GM12878 (cell line): ENCODE data around the gene SMIM38. TPM values are rescaled to one million over a fixed set of nuclear protein-coding genes. Genes with fewer than 3 reads are reported as not detected.

Source experiments
- ATAC-seq: fragments of 200-7000 bp; cut with Tn5 transposase; 3 replicates; pipeline ENCODE4 v1.9.1; 2020; ENCODE audit warnings: mild to moderate bottlenecking, moderate library complexity
- BruUV-seq: library from RNA; stranded (reverse); fragments of 400-500 nt; replicated peaks from 2 replicates; lab custom pipeline; 2021; lab: Mats Ljungman, UMichigan
- CTCF ChIA-PET: fragments of 300-600 bp; sonication (Branson Sonifier 250); formaldehyde crosslinking; extraction: SDS; loops from one replicate; lab custom pipeline; 2021; ENCODE audit warnings: inconsistent platforms; lab: Yijun Ruan, JAX
- POLR2A ChIA-PET: fragments of 350-600 bp; formaldehyde crosslinking; extraction: SDS; loops from one replicate; lab custom pipeline; 2021; ENCODE audit warnings: inconsistent platforms; lab: Charles Lee
- RAD21 ChIA-PET: fragments of 300-600 bp; sonication (Branson Sonifier 250); formaldehyde crosslinking; loops from one replicate; lab custom pipeline; 2023; ENCODE audit warnings: antibody characterized with exemption; ENCODE audit not compliant: unreplicated experiment; lab: Charles Lee
- SMC1A ChIA-PET: fragments of 300-600 bp; sonication (Branson Sonifier 250); formaldehyde crosslinking; loops from one replicate; lab custom pipeline; 2023; ENCODE audit not compliant: unreplicated experiment, uncharacterized antibody; lab: Charles Lee
- DNase-seq: peaks from one replicate; pipeline ENCODE4 v3.0.0-alpha.2; 2011; ENCODE audit warnings: low read depth, low spot score
- FAIRE-seq: peaks from 3 replicates; lab custom pipeline; 2011; peaks lifted over from hg19 to GRCh38; lab: Jason Lieb, UNC
- H2AFZ ChIP-seq: 2 replicates; pipeline ENCODE4 v1.6.0; 2011; ENCODE audit warnings: low read depth, low read length, control low read depth; ENCODE audit not compliant: control insufficient read depth
- H3K27ac ChIP-seq: 2 replicates; pipeline ENCODE4 v1.5.1; 2011; ENCODE audit warnings: control low read depth; ENCODE audit not compliant: control insufficient read depth, insufficient read depth
- H3K27me3 ChIP-seq, 2 experiments: replicated peaks in 1 of 2; 2 replicates each; pipeline versions ENCODE4 v1.6.0 to v1.6.1; 2011; ENCODE audit warnings: low read length in 1 of 2; ENCODE audit not compliant: control insufficient read depth in 2 of 2, insufficient read depth in 2 of 2
- H3K36me3 ChIP-seq, 2 experiments: 2 replicates each; pipeline ENCODE4 v1.5.1; 2011; ENCODE audit warnings: low read length in 1 of 2; ENCODE audit not compliant: control insufficient read depth in 2 of 2, insufficient read depth in 2 of 2
- H3K4me1 ChIP-seq: 2 replicates; pipeline ENCODE4 v1.6.1; 2011; ENCODE audit warnings: mild to moderate bottlenecking, low read length, moderate library complexity, mixed read lengths; ENCODE audit not compliant: control insufficient read depth, insufficient read depth
- H3K4me2 ChIP-seq: 2 replicates; pipeline ENCODE4 v1.6.0; 2011; ENCODE audit warnings: control low read depth; ENCODE audit not compliant: control insufficient read depth, insufficient read depth
- H3K4me3 ChIP-seq: fragments of 200-600 bp; sonication (generic); 2 replicates; pipeline ENCODE4 v1.5.1; 2016
- H3K79me2 ChIP-seq: 2 replicates; pipeline ENCODE4 v1.6.0; 2011; ENCODE audit warnings: low read length; ENCODE audit not compliant: control insufficient read depth, insufficient read depth
- H3K9ac ChIP-seq: 2 replicates; pipeline ENCODE4 v1.8.0; 2011; ENCODE audit warnings: low read length, control low read depth, mixed read lengths; ENCODE audit not compliant: control insufficient read depth, insufficient read depth
- H3K9me3 ChIP-seq: replicated peaks from 3 replicates; pipeline ENCODE4 v1.5.1; 2011; ENCODE audit warnings: mild to moderate bottlenecking, low read length; ENCODE audit not compliant: control insufficient read depth, insufficient read depth
- H4K20me1 ChIP-seq: 2 replicates; pipeline ENCODE4 v1.6.0; 2011; ENCODE audit not compliant: control insufficient read depth, insufficient read depth
- E2F8 ChIP-seq: fragments of 450-650 bp; IDR thresholded peaks from 2 replicates; pipeline ENCODE4 v1.6.1; 2018; ENCODE audit warnings: mild to moderate bottlenecking, low read depth, moderate library complexity; ENCODE audit not compliant: partially characterized antibody
- ETV6 ChIP-seq, 2 experiments: fragments of 450-650 bp in 1 of 2; IDR thresholded peaks in 1 of 2; conservative IDR thresholded peaks in 1 of 2; 2 replicates each; pipeline ENCODE4 v1.6.1; 2014; ENCODE audit warnings: antibody characterized with exemption in 1 of 2, borderline replicate concordance in 1 of 2, low read depth in 1 of 2, mild to moderate bottlenecking in 1 of 2, moderate library complexity in 1 of 2
- FOXM1 ChIP-seq: IDR thresholded peaks from 2 replicates; pipeline ENCODE4 v1.6.1; 2012; ENCODE audit warnings: low read depth, mild to moderate bottlenecking, inconsistent platforms, low read length, moderate library complexity
- LARP7 ChIP-seq: fragments of 450-650 bp; IDR thresholded peaks from 2 replicates; pipeline ENCODE4 v1.6.1; 2017; ENCODE audit warnings: mild to moderate bottlenecking
- MAX ChIP-seq: IDR thresholded peaks from 2 replicates; pipeline ENCODE4 v1.6.1; 2012; ENCODE audit warnings: low read depth, low read length, improper control_type of control experiment
- MTA2 ChIP-seq: fragments of 450-650 bp; IDR thresholded peaks from 2 replicates; pipeline ENCODE4 v1.6.1; 2016; ENCODE audit warnings: low read depth, mild to moderate bottlenecking, moderate library complexity
- NFIC ChIP-seq: IDR thresholded peaks from 2 replicates; pipeline ENCODE4 v1.6.1; 2012; ENCODE audit warnings: low read depth, mild to moderate bottlenecking, inconsistent platforms, low read length, moderate library complexity
- NFYA ChIP-seq: IDR thresholded peaks from 2 replicates; pipeline ENCODE4 v1.6.1; 2011; ENCODE audit warnings: low read depth, mild to moderate bottlenecking, low read length, improper control_type of control experiment, borderline replicate concordance
- PKNOX1 ChIP-seq: fragments of 450-650 bp; IDR thresholded peaks from 2 replicates; pipeline ENCODE4 v1.6.1; 2016; ENCODE audit warnings: mild to moderate bottlenecking
- POLR2AphosphoS2 ChIP-seq: IDR thresholded peaks from 2 replicates; pipeline ENCODE4 v1.6.1; 2011; ENCODE audit warnings: low read depth, mild to moderate bottlenecking, low read length, improper control_type of control experiment, moderate library complexity
- RB1 ChIP-seq: fragments of 450-650 bp; formaldehyde crosslinking; IDR thresholded peaks from 2 replicates; pipeline ENCODE4 v1.6.1; 2017; ENCODE audit warnings: mild to moderate bottlenecking, borderline replicate concordance
- SMAD1 ChIP-seq: fragments of 450-650 bp; IDR thresholded peaks from 2 replicates; pipeline ENCODE4 v1.6.1; 2018; ENCODE audit warnings: mild to moderate bottlenecking, low read depth; ENCODE audit not compliant: partially characterized antibody
- SPI1 ChIP-seq: IDR thresholded peaks from 2 replicates; pipeline ENCODE4 v1.6.1; 2011; ENCODE audit warnings: low read depth, mild to moderate bottlenecking, low read length, moderate library complexity, borderline replicate concordance; ENCODE audit not compliant: insufficient read depth
- STAT1 ChIP-seq: fragments of 450-650 bp; conservative IDR thresholded peaks from 2 replicates; pipeline ENCODE4 v1.6.1; 2014; ENCODE audit warnings: antibody characterized with exemption, mild to moderate bottlenecking
- USF2 ChIP-seq: IDR thresholded peaks from 2 replicates; pipeline ENCODE4 v1.6.1; 2011; ENCODE audit warnings: low read depth, low read length, improper control_type of control experiment, borderline replicate concordance
- YBX1 ChIP-seq: fragments of 450-650 bp; IDR thresholded peaks from 2 replicates; pipeline ENCODE4 v1.6.1; 2016; ENCODE audit warnings: antibody characterized with exemption
- WGBS: methylation state at CpG from one replicate; pipeline ENCODE4 v1.1.6; 2016; ENCODE audit warnings: low lambda C conversion rate; ENCODE audit not compliant: insufficient replicate concordance, insufficient coverage; ENCODE audit errors: missing lambda C conversion rate; 5-methylcytosine and 5-hydroxymethylcytosine counted together
- in situ Hi-C: fragments of 300-500 bp; cut with MboI; formaldehyde crosslinking; loops from 9 replicates; pipeline ENCODE4 v1.14.3; 2018; ENCODE audit warnings: mixed read lengths
- intact Hi-C: fragments of 100-400 bp; cut with micrococcal nuclease; formaldehyde crosslinking; loops from one replicate; pipeline ENCODE4 v1.14.2; 2022; ENCODE audit not compliant: unreplicated experiment
- polyA plus RNA-seq, 11 experiments: library from polyadenylated mRNA; depleted of rRNA in 4 of 11; unstranded in 6 of 11; stranded (reverse) in 5 of 11; fragments of >200 nt; fragmentation: Nextera tagmentation in 4 of 11; fragmentation: Illumina TruSeq in 1 of 11; extraction: Ambion mirVana in 4 of 11; extraction: Trizol in 1 of 11; gene quantifications; 1 replicate in 1 of 11; 2 replicates in 10 of 11; pipeline versions ENCODE4 v1.2.1 to v1.2.3, GENCODE V29; 2011 to 2016; ENCODE audit warnings: inconsistent platforms in 2 of 11, missing spikeins in 2 of 11, low read depth in 1 of 11
- total RNA-seq, 4 experiments: library from RNA; depleted of rRNA in 3 of 4; stranded (reverse); fragments of >200 nt in 3 of 4; fragmentation: Illumina TruSeq in 1 of 4; extraction: Trizol in 1 of 4; gene quantifications; 2 replicates each; pipeline versions ENCODE4 v1.2.1 to v1.2.3, GENCODE V29; 2013 to 2021

SMIM38 gene
- total and polyA plus RNA-seq, 10 of the 15 experiments (the other 5 are each of a cell fraction or from before 2014, with no cell fraction given) = 0.15 to 5.0 (median 2.1) TPM; not detected in 1

- 81% methylated on average over 8 of the region's 8 CpGs for WGBS
- DNase-seq (no peak), FAIRE-seq (no peak), ATAC-seq (no peak)
- no peaks in the 10 kb centered on the region for H3K4me1 ChIP-seq
- intact Hi-C loops = no loop called here
- in situ Hi-C loops = no loop called here
- no peaks in the 10 kb centered on the region for H4K20me1 ChIP-seq
- TF ChIP-seq YBX1 (no peak), STAT1 (no peak), LARP7 (no peak), RB1 (no peak), PKNOX1 (no peak), MTA2 (no peak), E2F8 (no peak), USF2 (no peak), NFYA (no peak), ETV6 (conservative IDR thresholded peaks at IDR 0.05 in 1 of 2, IDR thresholded peaks at IDR 0.05 in 1 of 2; ENCODE audit: borderline replicate concordance in 1 of 2, low read depth in 1 of 2) (no peak), FOXM1 (no peak), SMAD1 (no peak), MAX (no peak), POLR2AphosphoS2 (no peak), SPI1 (no peak), NFIC (no peak)
- no peaks in the 10 kb centered on the region for H3K79me2 ChIP-seq
- CTCF ChIA-PET = no interaction called here
- RAD21 ChIA-PET = no interaction called here
- POLR2A ChIA-PET = no interaction called here
- peaks cover 4% of the 10 kb centered on the region; the same call in 2 of the 3 replicates for H3K9me3 ChIP-seq
- H3K27ac ChIP-seq = no peak overlapping the region
- no peak overlapping the region for H3K4me2 ChIP-seq
- no TSS peak for BruUV-seq
- H3K36me3 ChIP-seq = no peaks in the 10 kb centered on the region
- no peak overlapping the region for H3K9ac ChIP-seq
- SMC1A ChIA-PET = interaction anchor here (1.9 kb wide), 1 partner anchor 10 kb away, joined by 4 read pairs; no protein-coding TSS in a partner anchor
- no peaks in the 10 kb centered on the region for H3K27me3 ChIP-seq
- no peak overlapping the region for H3K4me3 ChIP-seq
- no peak overlapping the region for H2AFZ ChIP-seq
These were observed 18.3 kb downstream of the SMIM38 start for GRCh38 chr11:69173925-69174581.
